WTC11 (cell line): ENCODE results near the gene PGM2. TPM values are rescaled to one million over a fixed set of nuclear protein-coding genes. Genes with fewer than 3 reads are reported as not detected.

Source experiments
- ATAC-seq: fragments of 200-7000 bp; cut with Tn5 transposase; 2 replicates; pipeline ENCODE4 v1.10.0; 2021; ENCODE audit warnings: mild to moderate bottlenecking, moderate library complexity
- CTCF ChIA-PET: fragments of 300-600 bp; sonication (Branson Sonifier 250); formaldehyde crosslinking; loops from one replicate; lab custom pipeline; 2021; ENCODE audit warnings: antibody characterized with exemption; lab: Charles Lee
- POLR2A ChIA-PET: fragments of 350-600 bp; sonication (Branson Sonifier 250); formaldehyde crosslinking; loops from one replicate; lab custom pipeline; 2021; ENCODE audit warnings: antibody characterized with exemption; lab: Charles Lee
- DNase-seq: peaks from one replicate; pipeline ENCODE4 v3.0.0; 2021; ENCODE audit warnings: low spot score
- H3K27ac Mint-ChIP-seq: 2 replicates; pipeline ENCODE4 v1.8.0; 2021; ENCODE audit warnings: mixed read lengths
- H3K27me3 Mint-ChIP-seq: 2 replicates; pipeline ENCODE4 v1.8.0; 2021; ENCODE audit warnings: low read depth, mild to moderate bottlenecking, moderate library complexity, mixed read lengths
- H3K36me3 Mint-ChIP-seq: 2 replicates; pipeline ENCODE4 v1.8.0; 2021; ENCODE audit warnings: mixed read lengths
- H3K4me1 Mint-ChIP-seq: 2 replicates; pipeline ENCODE4 v1.8.0; 2022; ENCODE audit warnings: mixed read lengths
- H3K4me3 Mint-ChIP-seq: 2 replicates; pipeline ENCODE4 v1.8.0; 2021; ENCODE audit warnings: mild to moderate bottlenecking, moderate library complexity, mixed read lengths
- H3K9me3 Mint-ChIP-seq: 2 replicates; pipeline ENCODE4 v1.8.0; 2021; ENCODE audit warnings: mixed read lengths
- CREB1 ChIP-seq: sonication (generic); formaldehyde crosslinking; IDR thresholded peaks from 2 replicates; pipeline ENCODE4 v1.8.0; 2023; ENCODE audit warnings: mild to moderate bottlenecking, missing genetic modification reagents
- CREM ChIP-seq: sonication (generic); formaldehyde crosslinking; IDR thresholded peaks from 2 replicates; pipeline ENCODE4 v1.8.1; 2022; ENCODE audit warnings: mild to moderate bottlenecking, missing genetic modification reagents, moderate library complexity
- ELF4 ChIP-seq: sonication (generic); formaldehyde crosslinking; IDR thresholded peaks from 2 replicates; pipeline ENCODE4 v1.8.1; 2022; ENCODE audit warnings: low read depth, mild to moderate bottlenecking, moderate library complexity, missing genetic modification reagents
- ESRRA ChIP-seq: sonication (generic); formaldehyde crosslinking; IDR thresholded peaks from 2 replicates; pipeline ENCODE4 v1.8.1; 2022; ENCODE audit warnings: mild to moderate bottlenecking, missing genetic modification reagents, borderline replicate concordance
- ETV6 ChIP-seq: sonication (generic); formaldehyde crosslinking; IDR thresholded peaks from 2 replicates; pipeline ENCODE4 v1.8.1; 2022; ENCODE audit warnings: mild to moderate bottlenecking, missing genetic modification reagents
- GRHL2 ChIP-seq: fragments of 250-450 bp; sonication (Bioruptor Pico); IDR thresholded peaks from 2 replicates; pipeline ENCODE4 v1.8.0; 2022; ENCODE audit warnings: mild to moderate bottlenecking, moderate library complexity; ENCODE audit not compliant: insufficient replicate concordance, severe bottlenecking
- JUN ChIP-seq: sonication (generic); formaldehyde crosslinking; IDR thresholded peaks from 2 replicates; pipeline ENCODE4 v1.8.0; 2023; ENCODE audit warnings: mild to moderate bottlenecking, missing genetic modification reagents
- KAT7 ChIP-seq: sonication (generic); formaldehyde crosslinking; IDR thresholded peaks from 2 replicates; pipeline ENCODE4 v1.8.1; 2023; ENCODE audit warnings: missing genetic modification reagents, mild to moderate bottlenecking, borderline replicate concordance
- SMAD3 ChIP-seq: sonication (generic); formaldehyde crosslinking; IDR thresholded peaks from 2 replicates; pipeline ENCODE4 v1.8.0; 2022; ENCODE audit warnings: missing genetic modification reagents, mild to moderate bottlenecking, borderline replicate concordance
- ZNF138 ChIP-seq: sonication (generic); formaldehyde crosslinking; conservative IDR thresholded peaks from 2 replicates; pipeline ENCODE4 v1.8.1; 2022; ENCODE audit warnings: mild to moderate bottlenecking, moderate library complexity, missing genetic modification reagents
- ZNF317 ChIP-seq: sonication (generic); formaldehyde crosslinking; IDR thresholded peaks from 2 replicates; pipeline ENCODE4 v1.8.1; 2023; ENCODE audit warnings: low read depth, mild to moderate bottlenecking, moderate library complexity, missing genetic modification reagents, borderline replicate concordance
- ZNF396 ChIP-seq: fragments of 250-450 bp; sonication (Bioruptor Pico); IDR thresholded peaks from 2 replicates; pipeline ENCODE4 v1.8.0; 2021; ENCODE audit warnings: mild to moderate bottlenecking, moderate library complexity, borderline replicate concordance
- total RNA-seq: library from RNA; stranded (reverse); gene quantifications from 3 replicates; pipeline ENCODE4 v1.2.3, GENCODE V29; 2021
- TF ChIP-seq, protein P1 (sequence below): sonication (generic); formaldehyde crosslinking; IDR thresholded peaks from 2 replicates; pipeline ENCODE4 v1.8.1; 2023; ENCODE audit warnings: mild to moderate bottlenecking, missing genetic modification reagents
- TF ChIP-seq, protein P2 (sequence below): fragments of 250-450 bp; sonication (Bioruptor Pico); IDR thresholded peaks from 2 replicates; pipeline ENCODE4 v1.9.0; 2021; ENCODE audit warnings: mild to moderate bottlenecking
- TF ChIP-seq, protein P3 (sequence below): sonication (generic); formaldehyde crosslinking; IDR thresholded peaks from 2 replicates; pipeline ENCODE4 v1.8.0; 2022; ENCODE audit warnings: mild to moderate bottlenecking, missing genetic modification reagents
- TF ChIP-seq, protein P4 (sequence below): fragments of 250-450 bp; sonication (Bioruptor Pico); IDR thresholded peaks from 2 replicates; pipeline ENCODE4 v1.8.0; 2021; ENCODE audit warnings: mild to moderate bottlenecking
- TF ChIP-seq, protein P5 (sequence below): sonication (generic); formaldehyde crosslinking; IDR thresholded peaks from 2 replicates; pipeline ENCODE4 v1.8.1; 2022; ENCODE audit warnings: low read depth, missing genetic modification reagents, borderline replicate concordance
- TF ChIP-seq, protein P6 (sequence below): sonication (generic); formaldehyde crosslinking; IDR thresholded peaks from 2 replicates; pipeline ENCODE4 v1.8.0; 2023; ENCODE audit warnings: mild to moderate bottlenecking, missing genetic modification reagents
- TF ChIP-seq, protein P7 (sequence below): sonication (generic); formaldehyde crosslinking; IDR thresholded peaks from 2 replicates; pipeline ENCODE4 v1.8.0; 2023; ENCODE audit warnings: missing genetic modification reagents

Gene PGM2
- total RNA-seq, 1 experiment from 2014 or later = 31.4 TPM

DNA sequence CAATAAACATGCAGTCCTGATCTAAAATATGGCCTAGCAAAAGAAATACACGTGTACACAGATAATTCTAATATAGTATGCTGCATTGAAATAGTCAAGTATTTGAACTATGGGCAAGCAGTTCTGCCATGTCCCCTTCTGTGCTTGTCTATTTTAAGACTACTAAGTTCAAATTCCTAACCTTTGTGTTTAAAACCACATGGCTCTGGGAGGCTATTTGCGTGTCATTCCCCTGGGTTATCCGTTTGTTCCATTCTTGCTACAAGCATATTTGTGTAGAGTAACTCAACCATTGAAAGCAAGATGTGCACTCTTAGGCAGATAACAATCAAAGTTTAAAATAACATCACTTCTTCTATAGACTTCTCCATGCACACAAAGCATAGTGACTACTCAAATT is 39.0 kb downstream of the PGM2 start:
- DNase-seq = no peak
- no peak for TF ChIP-seq JUN (CRISPR knock-in tag)
- TF ChIP-seq ZNF317 (CRISPR knock-in tag) = no peak
- TF ChIP-seq CREB1 (CRISPR knock-in tag) = no peak
- TF ChIP-seq, protein P1, sequence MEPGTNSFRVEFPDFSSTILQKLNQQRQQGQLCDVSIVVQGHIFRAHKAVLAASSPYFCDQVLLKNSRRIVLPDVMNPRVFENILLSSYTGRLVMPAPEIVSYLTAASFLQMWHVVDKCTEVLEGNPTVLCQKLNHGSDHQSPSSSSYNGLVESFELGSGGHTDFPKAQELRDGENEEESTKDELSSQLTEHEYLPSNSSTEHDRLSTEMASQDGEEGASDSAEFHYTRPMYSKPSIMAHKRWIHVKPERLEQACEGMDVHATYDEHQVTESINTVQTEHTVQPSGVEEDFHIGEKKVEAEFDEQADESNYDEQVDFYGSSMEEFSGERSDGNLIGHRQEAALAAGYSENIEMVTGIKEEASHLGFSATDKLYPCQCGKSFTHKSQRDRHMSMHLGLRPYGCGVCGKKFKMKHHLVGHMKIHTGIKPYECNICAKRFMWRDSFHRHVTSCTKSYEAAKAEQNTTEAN (CRISPR knock-in tag) = no peak
- TF ChIP-seq, protein P2, sequence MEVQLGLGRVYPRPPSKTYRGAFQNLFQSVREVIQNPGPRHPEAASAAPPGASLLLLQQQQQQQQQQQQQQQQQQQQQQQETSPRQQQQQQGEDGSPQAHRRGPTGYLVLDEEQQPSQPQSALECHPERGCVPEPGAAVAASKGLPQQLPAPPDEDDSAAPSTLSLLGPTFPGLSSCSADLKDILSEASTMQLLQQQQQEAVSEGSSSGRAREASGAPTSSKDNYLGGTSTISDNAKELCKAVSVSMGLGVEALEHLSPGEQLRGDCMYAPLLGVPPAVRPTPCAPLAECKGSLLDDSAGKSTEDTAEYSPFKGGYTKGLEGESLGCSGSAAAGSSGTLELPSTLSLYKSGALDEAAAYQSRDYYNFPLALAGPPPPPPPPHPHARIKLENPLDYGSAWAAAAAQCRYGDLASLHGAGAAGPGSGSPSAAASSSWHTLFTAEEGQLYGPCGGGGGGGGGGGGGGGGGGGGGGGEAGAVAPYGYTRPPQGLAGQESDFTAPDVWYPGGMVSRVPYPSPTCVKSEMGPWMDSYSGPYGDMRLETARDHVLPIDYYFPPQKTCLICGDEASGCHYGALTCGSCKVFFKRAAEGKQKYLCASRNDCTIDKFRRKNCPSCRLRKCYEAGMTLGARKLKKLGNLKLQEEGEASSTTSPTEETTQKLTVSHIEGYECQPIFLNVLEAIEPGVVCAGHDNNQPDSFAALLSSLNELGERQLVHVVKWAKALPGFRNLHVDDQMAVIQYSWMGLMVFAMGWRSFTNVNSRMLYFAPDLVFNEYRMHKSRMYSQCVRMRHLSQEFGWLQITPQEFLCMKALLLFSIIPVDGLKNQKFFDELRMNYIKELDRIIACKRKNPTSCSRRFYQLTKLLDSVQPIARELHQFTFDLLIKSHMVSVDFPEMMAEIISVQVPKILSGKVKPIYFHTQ (CRISPR knock-in tag) = no peak
- TF ChIP-seq, protein P3, sequence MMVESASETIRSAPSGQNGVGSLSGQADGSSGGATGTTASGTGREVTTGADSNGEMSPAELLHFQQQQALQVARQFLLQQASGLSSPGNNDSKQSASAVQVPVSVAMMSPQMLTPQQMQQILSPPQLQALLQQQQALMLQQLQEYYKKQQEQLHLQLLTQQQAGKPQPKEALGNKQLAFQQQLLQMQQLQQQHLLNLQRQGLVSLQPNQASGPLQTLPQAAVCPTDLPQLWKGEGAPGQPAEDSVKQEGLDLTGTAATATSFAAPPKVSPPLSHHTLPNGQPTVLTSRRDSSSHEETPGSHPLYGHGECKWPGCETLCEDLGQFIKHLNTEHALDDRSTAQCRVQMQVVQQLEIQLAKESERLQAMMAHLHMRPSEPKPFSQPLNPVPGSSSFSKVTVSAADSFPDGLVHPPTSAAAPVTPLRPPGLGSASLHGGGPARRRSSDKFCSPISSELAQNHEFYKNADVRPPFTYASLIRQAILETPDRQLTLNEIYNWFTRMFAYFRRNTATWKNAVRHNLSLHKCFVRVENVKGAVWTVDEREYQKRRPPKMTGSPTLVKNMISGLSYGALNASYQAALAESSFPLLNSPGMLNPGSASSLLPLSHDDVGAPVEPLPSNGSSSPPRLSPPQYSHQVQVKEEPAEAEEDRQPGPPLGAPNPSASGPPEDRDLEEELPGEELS (CRISPR knock-in tag) = no peak
- TF ChIP-seq, protein P4, sequence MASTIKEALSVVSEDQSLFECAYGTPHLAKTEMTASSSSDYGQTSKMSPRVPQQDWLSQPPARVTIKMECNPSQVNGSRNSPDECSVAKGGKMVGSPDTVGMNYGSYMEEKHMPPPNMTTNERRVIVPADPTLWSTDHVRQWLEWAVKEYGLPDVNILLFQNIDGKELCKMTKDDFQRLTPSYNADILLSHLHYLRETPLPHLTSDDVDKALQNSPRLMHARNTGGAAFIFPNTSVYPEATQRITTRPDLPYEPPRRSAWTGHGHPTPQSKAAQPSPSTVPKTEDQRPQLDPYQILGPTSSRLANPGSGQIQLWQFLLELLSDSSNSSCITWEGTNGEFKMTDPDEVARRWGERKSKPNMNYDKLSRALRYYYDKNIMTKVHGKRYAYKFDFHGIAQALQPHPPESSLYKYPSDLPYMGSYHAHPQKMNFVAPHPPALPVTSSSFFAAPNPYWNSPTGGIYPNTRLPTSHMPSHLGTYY (CRISPR knock-in tag) = no peak
- TF ChIP-seq SMAD3 (CRISPR knock-in tag) = no peak
- TF ChIP-seq GRHL2 (CRISPR knock-in tag) = no peak
- TF ChIP-seq ZNF138 (CRISPR knock-in tag) = no peak
- TF ChIP-seq CREM = no peak
- no peak for TF ChIP-seq ESRRA
- TF ChIP-seq, protein P5, sequence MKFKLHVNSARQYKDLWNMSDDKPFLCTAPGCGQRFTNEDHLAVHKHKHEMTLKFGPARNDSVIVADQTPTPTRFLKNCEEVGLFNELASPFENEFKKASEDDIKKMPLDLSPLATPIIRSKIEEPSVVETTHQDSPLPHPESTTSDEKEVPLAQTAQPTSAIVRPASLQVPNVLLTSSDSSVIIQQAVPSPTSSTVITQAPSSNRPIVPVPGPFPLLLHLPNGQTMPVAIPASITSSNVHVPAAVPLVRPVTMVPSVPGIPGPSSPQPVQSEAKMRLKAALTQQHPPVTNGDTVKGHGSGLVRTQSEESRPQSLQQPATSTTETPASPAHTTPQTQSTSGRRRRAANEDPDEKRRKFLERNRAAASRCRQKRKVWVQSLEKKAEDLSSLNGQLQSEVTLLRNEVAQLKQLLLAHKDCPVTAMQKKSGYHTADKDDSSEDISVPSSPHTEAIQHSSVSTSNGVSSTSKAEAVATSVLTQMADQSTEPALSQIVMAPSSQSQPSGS (CRISPR knock-in tag) = no peak
- no peak for TF ChIP-seq ETV6 (CRISPR knock-in tag)
- Mint-ChIP-seq H3K27me3 (no peaks in the 10 kb centered on the region), H3K4me1 (no peaks in the 10 kb centered on the region), H3K27ac (no peak overlapping the region), H3K4me3 (no peak overlapping the region), H3K9me3 (peaks cover 7% of the 10 kb centered on the region; the same call in 1 of the 2 replicates), H3K36me3 (peaks cover 19% of the 10 kb centered on the region)
- ChIA-PET CTCF (no interaction called here), POLR2A (interaction anchor here (0.5 kb wide), 1 partner anchor 167 kb away, joined by 5 read pairs; no protein-coding TSS in a partner anchor)
- no peak for ATAC-seq

DNA sequence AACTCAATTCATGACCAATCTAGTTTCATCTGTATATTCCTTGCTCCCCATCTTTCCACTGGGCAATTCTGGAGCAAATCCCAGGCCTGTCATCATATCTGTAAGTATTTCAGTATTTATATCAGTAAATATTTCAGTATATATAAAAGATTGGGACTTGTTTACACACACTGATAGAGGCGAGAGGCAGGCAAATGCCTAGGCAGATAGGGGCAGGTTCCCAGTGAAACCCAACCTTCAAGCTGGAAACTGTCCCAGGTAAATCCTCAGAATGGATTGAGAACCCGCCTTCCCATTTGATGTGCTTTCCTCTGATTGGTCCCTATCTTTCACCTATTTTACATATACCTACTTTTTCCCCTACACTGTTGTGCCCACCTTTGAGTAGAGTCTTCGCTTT is 40.6 kb downstream of the PGM2 start:
- POLR2A ChIA-PET = no interaction called here
- no peak overlapping the region for H3K27ac Mint-ChIP-seq
- no peak overlapping the region for H3K4me3 Mint-ChIP-seq
- DNase-seq (no peak), ATAC-seq (no peak)
- CTCF ChIA-PET = interaction anchor here (0.6 kb wide), 1 partner anchor 255 kb away, joined by 4 read pairs; no protein-coding TSS in a partner anchor
- H3K4me1 Mint-ChIP-seq = no peaks in the 10 kb centered on the region
- peaks cover 17% of the 10 kb centered on the region for H3K36me3 Mint-ChIP-seq
- H3K9me3 Mint-ChIP-seq = peaks cover 9% of the 10 kb centered on the region; the same call in 1 of the 2 replicates
- no peaks in the 10 kb centered on the region for H3K27me3 Mint-ChIP-seq
- TF ChIP-seq KAT7 (CRISPR knock-in tag) (no peak), ELF4 (CRISPR knock-in tag) (no peak), ZNF396 (CRISPR knock-in tag) (no peak), CREM (no peak)
- TF ChIP-seq, protein P6, sequence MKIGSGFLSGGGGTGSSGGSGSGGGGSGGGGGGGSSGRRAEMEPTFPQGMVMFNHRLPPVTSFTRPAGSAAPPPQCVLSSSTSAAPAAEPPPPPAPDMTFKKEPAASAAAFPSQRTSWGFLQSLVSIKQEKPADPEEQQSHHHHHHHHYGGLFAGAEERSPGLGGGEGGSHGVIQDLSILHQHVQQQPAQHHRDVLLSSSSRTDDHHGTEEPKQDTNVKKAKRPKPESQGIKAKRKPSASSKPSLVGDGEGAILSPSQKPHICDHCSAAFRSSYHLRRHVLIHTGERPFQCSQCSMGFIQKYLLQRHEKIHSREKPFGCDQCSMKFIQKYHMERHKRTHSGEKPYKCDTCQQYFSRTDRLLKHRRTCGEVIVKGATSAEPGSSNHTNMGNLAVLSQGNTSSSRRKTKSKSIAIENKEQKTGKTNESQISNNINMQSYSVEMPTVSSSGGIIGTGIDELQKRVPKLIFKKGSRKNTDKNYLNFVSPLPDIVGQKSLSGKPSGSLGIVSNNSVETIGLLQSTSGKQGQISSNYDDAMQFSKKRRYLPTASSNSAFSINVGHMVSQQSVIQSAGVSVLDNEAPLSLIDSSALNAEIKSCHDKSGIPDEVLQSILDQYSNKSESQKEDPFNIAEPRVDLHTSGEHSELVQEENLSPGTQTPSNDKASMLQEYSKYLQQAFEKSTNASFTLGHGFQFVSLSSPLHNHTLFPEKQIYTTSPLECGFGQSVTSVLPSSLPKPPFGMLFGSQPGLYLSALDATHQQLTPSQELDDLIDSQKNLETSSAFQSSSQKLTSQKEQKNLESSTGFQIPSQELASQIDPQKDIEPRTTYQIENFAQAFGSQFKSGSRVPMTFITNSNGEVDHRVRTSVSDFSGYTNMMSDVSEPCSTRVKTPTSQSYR (CRISPR knock-in tag) = no peak
- TF ChIP-seq, protein P7, sequence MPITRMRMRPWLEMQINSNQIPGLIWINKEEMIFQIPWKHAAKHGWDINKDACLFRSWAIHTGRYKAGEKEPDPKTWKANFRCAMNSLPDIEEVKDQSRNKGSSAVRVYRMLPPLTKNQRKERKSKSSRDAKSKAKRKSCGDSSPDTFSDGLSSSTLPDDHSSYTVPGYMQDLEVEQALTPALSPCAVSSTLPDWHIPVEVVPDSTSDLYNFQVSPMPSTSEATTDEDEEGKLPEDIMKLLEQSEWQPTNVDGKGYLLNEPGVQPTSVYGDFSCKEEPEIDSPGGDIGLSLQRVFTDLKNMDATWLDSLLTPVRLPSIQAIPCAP (CRISPR knock-in tag) = no peak
- TF ChIP-seq, protein P5 (CRISPR knock-in tag) = no peak
